HG03159 (cell line): ENCODE data around the gene ZNF98.

Experiments
- ATAC-seq: cut with Tn5 transposase; IDR thresholded peaks from one replicate; pipeline ENCODE4 v1.9.1; 2021; ENCODE audit warnings: mild to moderate bottlenecking, moderate library complexity; ENCODE audit not compliant: unreplicated experiment

Gene ZNF98

DNA sequence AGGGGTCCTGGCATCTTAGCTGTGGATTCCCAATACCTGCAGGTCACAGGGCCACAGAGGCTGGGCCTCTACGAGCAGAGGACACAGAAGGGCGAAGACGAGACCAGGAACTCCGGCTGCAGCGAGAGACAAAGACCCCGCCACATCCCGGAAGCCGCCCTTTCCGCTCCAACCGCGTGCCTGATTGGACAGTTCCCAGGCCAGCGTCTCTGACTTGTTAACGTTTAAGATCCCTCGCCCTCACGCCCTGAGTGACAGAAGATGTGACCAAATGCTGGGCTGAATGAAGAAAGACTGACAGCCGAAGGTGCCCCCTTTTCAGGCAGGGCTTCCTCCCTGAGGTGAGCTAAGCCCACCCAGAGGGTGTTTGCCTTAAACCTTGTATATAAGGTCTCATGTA lies at the start of gene ZNF98:
ZNF98 (minus strand) TSS at position 136 of the 400 bp plus-strand sequence; CDS start at position 14, 122 bp downstream.
- no peak for ATAC-seq

DNA sequence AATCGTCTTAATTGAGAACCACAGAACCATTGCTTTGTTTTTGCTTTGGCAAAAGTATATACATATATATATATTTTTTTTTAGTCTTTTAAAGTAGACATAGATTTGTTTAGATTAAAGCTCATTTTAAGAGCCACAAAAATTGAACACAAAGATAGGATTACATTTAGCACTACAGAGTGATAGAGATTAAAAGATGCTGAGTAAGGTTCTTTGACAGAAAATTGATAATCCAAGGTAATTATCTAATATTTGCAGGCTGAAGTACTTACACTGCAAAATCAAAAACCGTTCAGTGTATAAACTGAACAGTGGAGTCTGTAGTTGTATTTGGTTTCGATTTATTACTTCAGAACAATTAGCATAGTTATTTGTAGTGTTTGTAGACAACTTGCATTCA lies 24.5 kb upstream of the ZNF98 start:
- ATAC-seq: no peak

DNA sequence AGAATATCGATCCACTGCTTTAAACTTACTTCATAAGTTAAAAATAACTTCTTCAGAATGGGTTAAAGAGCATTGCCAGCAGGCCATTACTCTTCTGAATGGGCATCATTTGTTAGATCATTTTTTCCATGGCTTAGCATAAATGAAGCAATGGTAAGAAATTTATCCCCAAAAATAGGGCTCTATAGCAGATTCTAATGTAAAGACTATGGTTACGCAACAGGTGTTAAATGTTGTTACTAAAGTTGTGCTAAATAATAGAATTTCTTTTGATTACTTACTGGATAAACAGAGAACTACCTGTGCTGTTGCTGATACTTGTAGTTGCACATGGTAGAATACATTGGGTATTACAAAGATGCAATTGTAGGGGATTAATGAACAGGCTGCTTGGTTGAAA lies 15.9 kb upstream of the ZNF98 start:
- ATAC-seq: no peak

DNA sequence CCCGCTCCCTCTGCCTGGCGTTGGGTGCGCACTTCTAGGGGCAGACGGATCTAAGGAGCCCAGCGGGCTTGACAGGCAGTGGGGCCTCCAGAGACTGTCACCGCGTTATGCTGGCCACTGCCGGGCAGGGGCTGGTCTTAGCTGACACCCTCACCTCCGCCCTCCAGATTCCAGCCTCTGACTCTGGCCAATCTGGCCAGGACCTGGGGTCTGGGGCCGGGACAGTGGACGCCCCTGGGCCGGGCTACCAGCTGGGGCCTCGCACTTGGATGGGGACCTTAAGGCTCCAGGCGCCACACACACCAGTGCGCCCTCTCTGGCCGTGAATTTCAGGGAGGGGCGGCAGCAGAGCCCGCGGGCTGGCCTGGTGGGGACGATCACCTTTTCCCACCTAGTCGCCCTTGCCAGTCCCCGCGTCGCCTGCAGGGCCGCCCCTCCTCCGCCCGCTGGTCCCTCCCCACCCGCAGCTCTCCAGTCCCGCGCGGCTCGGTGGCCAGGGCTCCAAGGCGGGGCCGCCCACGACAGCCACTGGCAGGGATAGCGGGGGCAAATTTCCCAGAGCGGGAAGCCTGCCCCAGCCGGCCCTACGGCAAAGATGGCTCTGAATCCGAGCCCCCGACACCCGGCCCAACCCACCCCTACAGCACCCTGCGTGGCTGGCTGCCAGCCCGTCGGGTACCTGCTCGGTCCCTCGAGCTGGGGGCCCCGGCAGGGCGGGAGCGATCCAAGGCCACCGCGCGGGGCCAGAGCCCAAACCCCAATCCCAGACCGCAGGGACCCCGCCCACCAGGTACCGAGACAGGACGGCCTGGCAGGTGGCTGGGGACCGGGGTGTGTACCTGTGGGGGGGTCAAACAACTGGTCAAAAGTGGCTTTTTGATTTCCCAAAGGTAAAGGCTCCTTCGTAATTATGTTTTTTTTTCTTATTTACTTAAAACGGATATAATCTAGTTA lies 6.1 kb upstream of the ZNF98 start:
- no peak for ATAC-seq

DNA sequence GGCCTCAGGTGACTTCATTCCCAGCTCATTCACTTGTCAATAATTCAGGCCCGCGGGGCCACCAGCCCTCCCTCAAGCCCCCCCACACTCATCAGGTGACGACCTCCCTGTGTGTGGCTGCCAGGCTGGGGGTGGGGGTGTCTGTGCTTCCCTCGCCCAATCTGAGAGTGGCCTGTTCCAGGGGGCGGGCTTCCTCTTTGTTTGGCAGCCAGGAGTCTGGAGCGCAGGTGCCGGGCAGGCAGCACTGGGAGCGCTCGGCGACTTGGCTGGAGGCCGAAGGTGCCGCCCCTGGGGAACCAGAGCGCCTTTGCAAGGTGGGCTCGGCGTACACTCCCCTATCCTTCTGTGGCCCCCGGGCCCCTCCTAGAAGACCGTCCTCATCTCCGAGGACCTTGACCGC lies 5.4 kb upstream of the ZNF98 start:
- ATAC-seq: no peak

DNA sequence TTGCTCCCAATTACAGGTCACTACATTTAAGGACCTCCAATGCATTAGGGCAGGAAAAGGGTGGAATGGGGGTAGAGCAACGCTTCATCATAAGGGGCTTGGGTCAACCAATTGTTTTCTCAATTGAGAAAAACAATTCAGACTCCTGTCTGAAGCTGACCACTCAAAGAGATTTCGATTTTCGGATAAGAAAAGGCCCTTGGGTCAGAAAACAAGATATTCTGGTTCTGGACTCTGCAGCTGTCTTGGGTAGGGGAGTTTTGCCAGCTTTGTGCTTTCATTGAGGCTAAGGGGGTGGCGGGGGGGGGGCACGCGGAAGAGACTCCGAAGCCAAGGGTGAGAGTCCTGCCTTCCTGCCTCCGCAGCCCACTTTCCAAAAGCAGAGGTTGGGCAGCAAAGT lies 4.8 kb upstream of the ZNF98 start:
- ATAC-seq: no peak

DNA sequence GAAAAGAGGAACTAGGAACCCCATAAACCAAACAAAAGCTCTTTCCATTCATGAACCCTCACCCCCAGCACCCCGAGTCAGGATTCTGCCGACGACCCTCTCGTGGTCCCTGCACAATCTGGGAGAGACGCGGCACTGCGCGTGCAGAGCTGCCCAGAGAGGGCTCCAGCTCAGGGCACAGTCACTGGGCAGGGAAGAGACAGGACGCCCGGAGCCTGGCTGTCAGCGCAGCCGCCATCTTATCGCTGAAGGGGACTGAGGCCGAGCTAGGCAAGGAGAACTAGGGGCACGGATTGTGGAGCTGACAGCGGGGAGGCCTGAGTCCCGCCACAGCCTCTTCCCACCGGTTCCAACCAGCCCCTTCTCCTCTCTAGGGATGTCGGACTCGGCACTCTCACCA lies 349 bp downstream of the ZNF98 start:
- ATAC-seq: no peak

DNA sequence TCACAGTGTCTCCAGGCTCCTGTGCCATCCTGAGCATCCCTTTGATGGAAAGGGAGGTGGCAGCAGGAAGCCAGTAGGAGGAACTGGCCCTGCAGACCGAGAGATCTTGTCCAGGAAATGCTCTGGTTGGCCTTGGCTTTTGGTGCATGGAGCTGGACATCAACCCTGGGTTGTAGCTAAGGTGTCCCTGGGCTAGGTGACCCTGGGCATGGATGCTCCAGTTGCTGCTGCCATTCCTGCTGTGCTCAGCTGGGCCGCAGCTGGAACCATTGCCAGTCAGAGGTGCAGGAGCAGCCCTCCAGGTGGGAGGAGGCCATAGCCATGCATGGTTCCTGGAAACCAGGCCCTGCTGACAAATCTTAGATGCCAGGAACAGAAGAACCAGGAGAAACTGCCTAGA lies 67.5 kb downstream of the ZNF98 start:
- no peak for ATAC-seq
